Measurements from ENCODE around the gene C1orf232. TPM values are rescaled to one million over a fixed set of nuclear protein-coding genes. Genes with fewer than 3 reads are reported as not detected.
A peak's percentile ranks its signal among the peaks of the same experiment; 100 is the strongest.

C1orf232 gene
- total RNA-seq, 1 donor from 2014 or later = not detected

- intact Hi-C loops (cut with micrococcal nuclease) = no loop called here
- TF ChIP-seq, protein P1, sequence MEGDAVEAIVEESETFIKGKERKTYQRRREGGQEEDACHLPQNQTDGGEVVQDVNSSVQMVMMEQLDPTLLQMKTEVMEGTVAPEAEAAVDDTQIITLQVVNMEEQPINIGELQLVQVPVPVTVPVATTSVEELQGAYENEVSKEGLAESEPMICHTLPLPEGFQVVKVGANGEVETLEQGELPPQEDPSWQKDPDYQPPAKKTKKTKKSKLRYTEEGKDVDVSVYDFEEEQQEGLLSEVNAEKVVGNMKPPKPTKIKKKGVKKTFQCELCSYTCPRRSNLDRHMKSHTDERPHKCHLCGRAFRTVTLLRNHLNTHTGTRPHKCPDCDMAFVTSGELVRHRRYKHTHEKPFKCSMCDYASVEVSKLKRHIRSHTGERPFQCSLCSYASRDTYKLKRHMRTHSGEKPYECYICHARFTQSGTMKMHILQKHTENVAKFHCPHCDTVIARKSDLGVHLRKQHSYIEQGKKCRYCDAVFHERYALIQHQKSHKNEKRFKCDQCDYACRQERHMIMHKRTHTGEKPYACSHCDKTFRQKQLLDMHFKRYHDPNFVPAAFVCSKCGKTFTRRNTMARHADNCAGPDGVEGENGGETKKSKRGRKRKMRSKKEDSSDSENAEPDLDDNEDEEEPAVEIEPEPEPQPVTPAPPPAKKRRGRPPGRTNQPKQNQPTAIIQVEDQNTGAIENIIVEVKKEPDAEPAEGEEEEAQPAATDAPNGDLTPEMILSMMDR (IDR thresholded peaks at IDR 0.05; ENCODE audit: borderline replicate concordance) = no peak
- H3K9me3 ChIP-seq (replicated peaks) = no peaks in the 10 kb centered on the region
- no peak overlapping the region for H3K4me3 ChIP-seq
- no peak overlapping the region for H3K27ac ChIP-seq (replicated peaks)
- peaks cover 3% of the 10 kb centered on the region for H3K36me3 ChIP-seq
- no peaks in the 10 kb centered on the region for H3K4me1 ChIP-seq
- no peaks in the 10 kb centered on the region for H3K27me3 ChIP-seq (ENCODE audit: low read depth)
- no peak for DNase-seq
Observed at GRCh38 chr1:26191739-26192138, 23.0 kb upstream of the C1orf232 start.

DNA sequence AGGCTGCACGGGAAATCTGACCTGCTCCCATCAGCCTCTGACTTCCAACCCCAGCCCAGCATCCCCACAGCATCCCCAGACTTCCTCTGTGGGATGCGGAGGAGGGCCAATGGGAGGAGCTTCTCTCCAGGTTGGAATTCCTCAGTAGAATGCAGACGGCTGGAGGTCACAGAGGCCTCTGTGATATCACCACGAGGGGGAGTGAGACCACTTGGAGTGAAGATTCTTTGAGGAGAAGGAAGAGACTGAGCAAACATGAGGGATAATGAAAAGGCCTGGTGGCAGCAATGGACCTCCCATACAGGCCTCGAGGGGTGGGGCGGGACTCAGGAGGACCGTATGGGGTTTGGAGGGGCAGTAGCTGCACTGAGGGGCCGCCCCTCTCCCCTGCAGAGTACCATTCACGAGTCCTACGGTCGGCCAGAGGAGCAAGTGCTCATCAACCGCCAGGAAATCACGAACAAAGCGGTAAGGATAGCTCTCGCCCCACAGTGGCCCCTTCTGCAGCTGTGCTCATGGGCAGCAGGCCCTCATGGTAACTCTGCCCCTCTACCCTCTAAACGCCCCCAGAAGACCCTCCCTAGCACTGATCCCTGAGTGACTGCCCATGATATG lies 21.7 kb upstream of the C1orf232 start, which contains the start of gene CATSPER4:
TSS of gene CATSPER4 (plus strand) at position 230 of the 615 bp plus-strand sequence. CDS start at position 256, 26 bp downstream.
- Histone ChIP-seq H3K27me3 (ENCODE audit: low read depth) (no peaks in the 10 kb centered on the region), H3K9me3 (replicated peaks) (no peaks in the 10 kb centered on the region), H3K4me1 (no peaks in the 10 kb centered on the region), H3K4me3 (no peak within 1 kb of the TSS), H3K27ac (replicated peaks) (no peak within 1 kb of the TSS), H3K36me3 (peaks cover 3% of the 10 kb centered on the region)
- intact Hi-C loops (cut with micrococcal nuclease) = no loop called here
- no peak for DNase-seq
- TF ChIP-seq, protein P1 (IDR thresholded peaks at IDR 0.05; ENCODE audit: borderline replicate concordance) = peak; percentile 29

GRCh38 chr1:26189751-26190275 lies 21.1 kb upstream of the C1orf232 start:
- TF ChIP-seq, protein P1 (IDR thresholded peaks at IDR 0.05; ENCODE audit: borderline replicate concordance) = no peak
- H3K27me3 ChIP-seq (ENCODE audit: low read depth) = no peaks in the 10 kb centered on the region
- intact Hi-C loops (cut with micrococcal nuclease) = no loop called here
- H3K4me3 ChIP-seq = no peak overlapping the region
- no peaks in the 10 kb centered on the region for H3K9me3 ChIP-seq (replicated peaks)
- H3K4me1 ChIP-seq = no peaks in the 10 kb centered on the region
- no peak overlapping the region for H3K27ac ChIP-seq (replicated peaks)
- H3K36me3 ChIP-seq = peaks cover 3% of the 10 kb centered on the region
- DNase-seq = no peak

DNA sequence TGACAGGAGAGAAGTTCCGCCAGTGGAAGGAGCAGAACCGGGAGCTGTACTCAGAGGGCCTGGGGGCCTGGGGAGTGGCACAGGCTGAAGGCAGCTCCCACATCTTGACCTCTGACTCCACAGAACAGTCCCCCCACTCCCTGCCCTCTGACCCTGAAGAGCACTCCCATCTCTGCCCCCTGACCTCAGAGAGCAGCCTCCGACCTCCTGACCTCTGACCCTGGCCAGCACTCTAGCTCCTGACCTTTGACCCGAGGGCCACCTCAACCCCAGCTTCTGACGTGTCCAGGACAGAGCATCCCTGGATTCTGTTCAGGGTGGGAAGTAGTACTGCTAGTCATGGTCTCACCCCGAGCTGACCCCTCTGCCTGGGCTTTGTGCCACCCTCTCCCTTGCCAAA lies 20.6 kb upstream of the C1orf232 start:
- no peaks in the 10 kb centered on the region for H3K9me3 ChIP-seq (replicated peaks)
- H3K36me3 ChIP-seq = peaks cover 3% of the 10 kb centered on the region
- no peak overlapping the region for H3K4me3 ChIP-seq
- TF ChIP-seq, protein P1 (IDR thresholded peaks at IDR 0.05; ENCODE audit: borderline replicate concordance) = no peak
- no peaks in the 10 kb centered on the region for H3K27me3 ChIP-seq (ENCODE audit: low read depth)
- intact Hi-C loops (cut with micrococcal nuclease) = no loop called here
- H3K27ac ChIP-seq (replicated peaks) = no peak overlapping the region
- DNase-seq = no peak
- no peaks in the 10 kb centered on the region for H3K4me1 ChIP-seq

- no peaks in the 10 kb centered on the region for H3K9me3 ChIP-seq (replicated peaks)
- no peak overlapping the region for H3K27ac ChIP-seq (replicated peaks)
- no peak for DNase-seq
- no peaks in the 10 kb centered on the region for H3K27me3 ChIP-seq (ENCODE audit: low read depth)
- intact Hi-C loops (cut with micrococcal nuclease) = no loop called here
- no peaks in the 10 kb centered on the region for H3K4me1 ChIP-seq
- TF ChIP-seq, protein P1 (IDR thresholded peaks at IDR 0.05; ENCODE audit: borderline replicate concordance) = no peak
- H3K36me3 ChIP-seq = peaks cover 3% of the 10 kb centered on the region
- no peak overlapping the region for H3K4me3 ChIP-seq
Observed at GRCh38 chr1:26188477-26188876, 19.7 kb upstream of the C1orf232 start.
